GM18519 (cell line): ENCODE results near the gene NDEL1.

ENCODE experiments used
- ATAC-seq: cut with Tn5 transposase; IDR thresholded peaks from one replicate; pipeline ENCODE4 v1.9.1; 2021; ENCODE audit warnings: mild to moderate bottlenecking, moderate library complexity; ENCODE audit not compliant: unreplicated experiment, low FRiP score

NDEL1 gene

GRCh38 chr17:8475781-8476180 lies 40.1 kb downstream of the NDEL1 start:
- ATAC-seq: no peak

GRCh38 chr17:8476741-8477140 lies 41.1 kb downstream of the NDEL1 start:
- no peak for ATAC-seq

- ATAC-seq: no peak
Observed at GRCh38 chr17:8477171-8477570, 41.5 kb downstream of the NDEL1 start.

GRCh38 chr17:8477715-8478441 lies 42.2 kb downstream of the NDEL1 start:
- no peak for ATAC-seq

- ATAC-seq: no peak
Observed at GRCh38 chr17:8479431-8479947, 43.8 kb downstream of the NDEL1 start.

GRCh38 chr17:8480011-8480976 lies 44.6 kb downstream of the NDEL1 start:
- no peak for ATAC-seq

GRCh38 chr17:8481089-8481488 lies 45.4 kb downstream of the NDEL1 start:
- ATAC-seq: no peak

- ATAC-seq: no peak
Observed at GRCh38 chr17:8481703-8482102, 46.0 kb downstream of the NDEL1 start.

GRCh38 chr17:8482546-8482945 lies 46.9 kb downstream of the NDEL1 start:
- ATAC-seq: no peak

- ATAC-seq: no peak
Observed at GRCh38 chr17:8484465-8484864, 48.8 kb downstream of the NDEL1 start.

GRCh38 chr17:8485491-8485890 lies 49.8 kb downstream of the NDEL1 start:
- no peak for ATAC-seq

- no peak for ATAC-seq
Observed at GRCh38 chr17:8487130-8487645, 51.5 kb downstream of the NDEL1 start.

- ATAC-seq: no peak
Observed at GRCh38 chr17:8487743-8488142, 52.1 kb downstream of the NDEL1 start.

- no peak for ATAC-seq
Observed at GRCh38 chr17:8488491-8488890, 52.8 kb downstream of the NDEL1 start.

GRCh38 chr17:8488901-8489300 lies 53.2 kb downstream of the NDEL1 start:
- no peak for ATAC-seq

GRCh38 chr17:8489841-8490240 lies 54.2 kb downstream of the NDEL1 start:
- no peak for ATAC-seq

- no peak for ATAC-seq
Observed at GRCh38 chr17:8490256-8491023, 54.8 kb downstream of the NDEL1 start.

- no peak for ATAC-seq
Observed at GRCh38 chr17:8492121-8492520, 56.4 kb downstream of the NDEL1 start.

- no peak for ATAC-seq
Observed at GRCh38 chr17:8494021-8494420, 58.3 kb downstream of the NDEL1 start.

- ATAC-seq: no peak
Observed at GRCh38 chr17:8494506-8495111, 58.9 kb downstream of the NDEL1 start.
